Lung (tissue), 12 donors: Measurements from ENCODE around the gene BCAS1. TPM values are rescaled to one million over a fixed set of nuclear protein-coding genes. Genes with fewer than 3 reads are reported as not detected.

Source experiments
- ATAC-seq: fragments of 200-7000 bp; cut with Tn5 transposase; one replicate; pipeline ENCODE4 v1.9.1; 2020; ENCODE audit warnings: moderate number of reproducible peaks; ENCODE audit not compliant: insufficient read depth, low FRiP score
- DNase-seq, 3 donors: peaks; one replicate each; pipeline ENCODE4 v3.0.0-alpha.2; 2013 to 2017
- H3K27ac ChIP-seq, 2 donors: one replicate each; pipeline ENCODE4 v1.5.1; 2013; ENCODE audit warnings: mild to moderate bottlenecking in 2 of 2, moderate library complexity in 2 of 2, control low read depth in 1 of 2, inconsistent platforms in 1 of 2, low read depth in 1 of 2, low read length in 1 of 2
- H3K27me3 ChIP-seq, 3 donors: one replicate each; pipeline ENCODE4 v1.5.1; 2013; ENCODE audit warnings: low read length in 2 of 3; ENCODE audit not compliant: control insufficient read depth in 3 of 3, insufficient read depth in 3 of 3
- H3K36me3 ChIP-seq, 4 donors: one replicate each; pipeline ENCODE4 v1.5.1; 2013; ENCODE audit warnings: low read length in 4 of 4, mild to moderate bottlenecking in 1 of 4, moderate library complexity in 1 of 4; ENCODE audit not compliant: control insufficient read depth in 4 of 4, insufficient read depth in 4 of 4
- H3K4me1 ChIP-seq, 5 donors: one replicate each; pipeline ENCODE4 v1.5.1; 2013; ENCODE audit warnings: low read length in 5 of 5, mild to moderate bottlenecking in 2 of 5, moderate library complexity in 1 of 5; ENCODE audit not compliant: control insufficient read depth in 5 of 5, insufficient read depth in 5 of 5
- H3K4me3 ChIP-seq: one replicate; pipeline ENCODE4 v1.5.1; 2013; ENCODE audit warnings: mild to moderate bottlenecking, control low read depth, moderate library complexity
- H3K9ac ChIP-seq, 2 donors: one replicate each; pipeline ENCODE4 v1.5.1; 2013; ENCODE audit warnings: low read length in 2 of 2, control low read depth in 1 of 2; ENCODE audit not compliant: insufficient read depth in 1 of 2
- H3K9me3 ChIP-seq, 4 donors: one replicate each; pipeline ENCODE4 v1.5.1; 2013; ENCODE audit warnings: low read length in 3 of 4, mild to moderate bottlenecking in 1 of 4, moderate library complexity in 1 of 4; ENCODE audit not compliant: control insufficient read depth in 4 of 4, insufficient read depth in 3 of 4
- CTCF ChIP-seq: IDR thresholded peaks from 2 replicates; pipeline ENCODE4 v1.5.1; 2012; ENCODE audit warnings: mild to moderate bottlenecking; ENCODE audit errors: control extremely low read depth, extremely low read depth
- WGBS, 2 donors: extraction: QIAGEN DNeasy Blood & Tissue Kit; methylation state at CpG; one replicate each; pipeline ENCODE4 v1.1.7; 2013; 5-methylcytosine and 5-hydroxymethylcytosine counted together
- polyA plus RNA-seq, 2 donors: library from polyadenylated mRNA; stranded (reverse); fragments of 200-250 nt; gene quantifications; one replicate each; pipeline ENCODE4 v1.2.1, GENCODE V29; 2013
- total RNA-seq, 2 donors: library from RNA; depleted of rRNA in 1 of 2; stranded (reverse); fragments of >200 nt in 1 of 2; gene quantifications; one replicate each; pipeline ENCODE4 v1.2.1, GENCODE V29; 2014 to 2021
- donor health status: control.
- donor health status: control.
- donor health status: Bipolar disorder and iron deficiency.
- donor health status: healthy.
- donor health status: DM: yes; HTN: yes; CAD: no.

Gene BCAS1
- total and polyA plus RNA-seq, 4 donors: 1.2 to 4.0 (median 2.3) TPM

DNA sequence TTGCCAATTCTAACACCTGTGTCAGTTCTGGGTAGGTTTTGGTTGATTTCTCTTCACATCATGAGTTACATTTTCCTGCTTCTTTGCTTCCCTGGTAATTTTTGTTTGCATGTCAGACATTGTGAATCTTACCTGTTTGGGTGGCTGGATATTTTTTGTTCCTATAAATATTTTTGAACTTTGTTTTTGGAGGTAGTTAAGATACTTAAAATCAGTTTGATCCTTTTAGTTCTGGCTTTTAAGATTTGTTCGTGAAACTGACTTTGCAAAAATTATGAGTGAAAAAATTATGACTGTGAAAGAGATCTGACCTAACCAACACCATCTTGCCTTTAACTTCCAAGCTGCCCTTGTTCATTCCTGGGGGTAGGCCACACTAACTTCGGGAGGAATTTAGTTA, 69.5 kb downstream of the BCAS1 start:
- WGBS, 2 donors: 75 to 85% methylated on average over 2 of the region's 2 CpGs
- no peak for TF ChIP-seq CTCF
- H3K36me3 ChIP-seq: no peaks in the 10 kb centered on the region
- no peaks in the 10 kb centered on the region for H3K4me1 ChIP-seq
- ATAC-seq: no peak
- H3K27ac ChIP-seq: no peak overlapping the region
- H3K4me3 ChIP-seq: no peak overlapping the region
- no peak for DNase-seq
- peaks cover 0 to 10% (median 6%) of the 10 kb centered on the region in 4 donors for H3K9me3 ChIP-seq
- no peaks in the 10 kb centered on the region for H3K27me3 ChIP-seq
- no peak overlapping the region for H3K9ac ChIP-seq

GRCh38 chr20:54000262-54000661, 70.1 kb downstream of the BCAS1 start:
- peaks cover 0 to 10% (median 6%) of the 10 kb centered on the region in 4 donors for H3K9me3 ChIP-seq
- H3K9ac ChIP-seq: no peak overlapping the region
- TF ChIP-seq CTCF: no peak
- no peak overlapping the region for H3K4me3 ChIP-seq
- no peaks in the 10 kb centered on the region for H3K4me1 ChIP-seq
- no peaks in the 10 kb centered on the region for H3K36me3 ChIP-seq
- ATAC-seq (no peak), DNase-seq (no peak)
- no peaks in the 10 kb centered on the region for H3K27me3 ChIP-seq
- no peak overlapping the region for H3K27ac ChIP-seq

GRCh38 chr20:53999077-53999476, 71.3 kb downstream of the BCAS1 start:
- DNase-seq (no peak), ATAC-seq (no peak)
- H3K4me1 ChIP-seq: no peaks in the 10 kb centered on the region
- WGBS, 2 donors: 86 to 91% methylated on average over 3 of the region's 3 CpGs
- no peak overlapping the region for H3K9ac ChIP-seq
- peaks cover 0 to 10% (median 6%) of the 10 kb centered on the region in 4 donors for H3K9me3 ChIP-seq
- no peak overlapping the region for H3K27ac ChIP-seq
- no peak overlapping the region for H3K4me3 ChIP-seq
- no peaks in the 10 kb centered on the region for H3K36me3 ChIP-seq
- no peak for TF ChIP-seq CTCF
- H3K27me3 ChIP-seq: no peaks in the 10 kb centered on the region
